Endothelial cell of umbilical vein (primary cell): ENCODE data around the gene MYT1. TPM values are rescaled to one million over a fixed set of nuclear protein-coding genes. Genes with fewer than 3 reads are reported as not detected.

ENCODE experiments used
- BruUV-seq: library from RNA; stranded (reverse); fragments of 400-500 nt; replicated peaks from 2 replicates; lab custom pipeline; 2021; lab: Mats Ljungman, UMichigan
- CTCF ChIA-PET: fragments of 300-600, 350-600 bp; sonication (Branson Sonifier 250); formaldehyde crosslinking; loops from one replicate; lab custom pipeline; 2021; ENCODE audit warnings: antibody characterized with exemption, inconsistent platforms; lab: Charles Lee
- POLR2A ChIA-PET: fragments of 300-600, 350-600 bp; sonication (Branson Sonifier 250); formaldehyde crosslinking; loops from one replicate; lab custom pipeline; 2021; ENCODE audit warnings: antibody characterized with exemption, inconsistent platforms; lab: Charles Lee
- DNase-seq: peaks from one replicate; pipeline ENCODE4 v3.0.0-alpha.2; 2011; ENCODE audit warnings: low read depth, low spot score
- FAIRE-seq: peaks from 2 replicates; lab custom pipeline; 2011; peaks lifted over from hg19 to GRCh38; lab: Jason Lieb, UNC
- H2AFZ ChIP-seq: 2 replicates; pipeline ENCODE4 v1.6.0; 2012; ENCODE audit warnings: low read depth, low read length, control low read depth, inconsistent platforms
- H3K27ac ChIP-seq: 2 replicates; pipeline ENCODE4 v1.5.1; 2011; ENCODE audit warnings: low read depth, mild to moderate bottlenecking, control low read depth, low read length, moderate library complexity; ENCODE audit not compliant: insufficient read depth
- H3K27me3 ChIP-seq, 2 experiments: 2 replicates each; pipeline versions ENCODE4 v1.6.0 to v1.6.1; 2011; ENCODE audit warnings: low read length in 2 of 2, mixed read lengths in 1 of 2; ENCODE audit not compliant: control insufficient read depth in 2 of 2, insufficient read depth in 2 of 2
- H3K36me3 ChIP-seq, 2 experiments: 2 replicates in 1 of 2; 3 replicates in 1 of 2; pipeline ENCODE4 v1.5.1; 2011; ENCODE audit warnings: low read length in 2 of 2, mild to moderate bottlenecking in 1 of 2, moderate library complexity in 1 of 2; ENCODE audit not compliant: control insufficient read depth in 2 of 2, insufficient read depth in 2 of 2; ENCODE audit errors: extremely low read depth in 1 of 2
- H3K4me1 ChIP-seq: 3 replicates; pipeline ENCODE4 v1.5.1; 2011; ENCODE audit warnings: mild to moderate bottlenecking, low read length; ENCODE audit not compliant: control insufficient read depth, insufficient read depth; ENCODE audit errors: extremely low read depth
- H3K4me2 ChIP-seq: 2 replicates; pipeline ENCODE4 v1.6.1; 2011; ENCODE audit warnings: low read length, control low read depth, mixed read lengths; ENCODE audit not compliant: insufficient read depth
- H3K4me3 ChIP-seq, 3 experiments: fragments of 200-600 bp in 1 of 3; sonication (generic), shearing (Covaris generic) in 1 of 3; replicated peaks in 1 of 3; 2 replicates each; pipeline ENCODE4 v1.5.1; 2011 to 2016; ENCODE audit warnings: control low read depth in 3 of 3, low read length in 3 of 3, mild to moderate bottlenecking in 2 of 3, inconsistent platforms in 1 of 3, low read depth in 1 of 3, moderate library complexity in 1 of 3; ENCODE audit not compliant: insufficient read depth in 1 of 3
- H3K79me2 ChIP-seq: 2 replicates; pipeline ENCODE4 v1.6.0; 2012; ENCODE audit warnings: low read length, inconsistent platforms; ENCODE audit not compliant: control insufficient read depth, insufficient read depth
- H3K9ac ChIP-seq: replicated peaks from 2 replicates; pipeline ENCODE3; 2011; ENCODE audit warnings: low read length, control low read depth; ENCODE audit not compliant: insufficient read depth; ENCODE audit errors: extremely low read depth
- H3K9me1 ChIP-seq: replicated peaks from 3 replicates; pipeline ENCODE4 v1.6.0; 2011; ENCODE audit warnings: mild to moderate bottlenecking, low read length; ENCODE audit not compliant: control insufficient read depth, insufficient read depth; ENCODE audit errors: extremely low read depth
- H3K9me3 ChIP-seq: replicated peaks from 2 replicates; pipeline ENCODE4 v1.5.1; 2012; ENCODE audit warnings: low read length, inconsistent platforms; ENCODE audit not compliant: control insufficient read depth, insufficient read depth
- H4K20me1 ChIP-seq: replicated peaks from 2 replicates; pipeline ENCODE3; 2011; ENCODE audit warnings: mild to moderate bottlenecking, low read length; ENCODE audit not compliant: control insufficient read depth, insufficient read depth; ENCODE audit errors: extremely low read depth
- CTCF ChIP-seq, 2 donors: IDR thresholded peaks; 1 replicate in 1 of 2; 2 replicates in 1 of 2; pipeline ENCODE4 v1.5.1; 2011; ENCODE audit warnings: low read length in 2 of 2, mild to moderate bottlenecking in 2 of 2, moderate library complexity in 2 of 2, control low read depth in 1 of 2, inconsistent platforms in 1 of 2, low read depth in 1 of 2; ENCODE audit not compliant: insufficient read depth in 1 of 2; ENCODE audit errors: extremely low read depth in 1 of 2
- EZH2 ChIP-seq: IDR thresholded peaks from 2 replicates; pipeline ENCODE4 v1.6.1; 2012; ENCODE audit warnings: borderline replicate concordance, low read depth, mild to moderate bottlenecking, moderate library complexity, low read length, inconsistent platforms; ENCODE audit not compliant: severe bottlenecking
- FOS ChIP-seq: IDR thresholded peaks from 2 replicates; pipeline ENCODE4 v1.6.1; 2011; ENCODE audit warnings: mild to moderate bottlenecking, low read length, moderate library complexity, borderline replicate concordance; ENCODE audit not compliant: insufficient read depth
- GATA2 ChIP-seq: IDR thresholded peaks from 2 replicates; pipeline ENCODE4 v1.7.0; 2011; ENCODE audit warnings: low read depth, mild to moderate bottlenecking, moderate library complexity, mixed read lengths, low read length; ENCODE audit not compliant: insufficient read length, insufficient read depth
- JUN ChIP-seq: IDR thresholded peaks from 2 replicates; pipeline ENCODE4 v1.6.1; 2011; ENCODE audit warnings: borderline replicate concordance, low read depth; ENCODE audit not compliant: insufficient read length, insufficient read depth
- MAX ChIP-seq: IDR thresholded peaks from 2 replicates; pipeline ENCODE4 v1.6.1; 2011; ENCODE audit not compliant: insufficient read depth, insufficient read length
- MYC ChIP-seq: IDR thresholded peaks from one replicate; pipeline ENCODE4 v1.6.1; 2011; ENCODE audit warnings: mild to moderate bottlenecking, low read depth, low read length
- POLR2A ChIP-seq: IDR thresholded peaks from 2 replicates; pipeline ENCODE4 v1.6.1; 2012; ENCODE audit warnings: low read depth, mild to moderate bottlenecking, control low read depth, low read length
- POLR2AphosphoS5 ChIP-seq: IDR thresholded peaks from 2 replicates; pipeline ENCODE4 v1.6.1; 2012; ENCODE audit warnings: low read depth, mild to moderate bottlenecking, control low read depth, low read length, moderate library complexity; ENCODE audit not compliant: insufficient read depth
- dilution Hi-C: fragments of 300-500 bp; cut with MboI; formaldehyde crosslinking; loops from one replicate; pipeline ENCODE4 v1.15.0; 2019; ENCODE audit warnings: low sequenced_read_pairs; ENCODE audit not compliant: extremely low pct_ligation_motif_present
- intact Hi-C: fragments of 100-400 bp; cut with micrococcal nuclease; formaldehyde crosslinking; loops from one replicate; pipeline ENCODE4 v1.10.0; 2022
- polyA plus RNA-seq, 4 experiments: library from polyadenylated mRNA; depleted of rRNA in 3 of 4; stranded (reverse) in 3 of 4; unstranded in 1 of 4; fragments of >200 nt; gene quantifications; 2 replicates each; pipeline versions ENCODE4 v1.2.1 to v1.2.3, GENCODE V29; 2011 to 2012; ENCODE audit warnings: missing spikeins in 1 of 4
- total RNA-seq: library from RNA; stranded (reverse); gene quantifications from 2 replicates; pipeline ENCODE4 v1.2.3, GENCODE V29; 2021

Gene MYT1
- total and polyA plus RNA-seq, 2 donors (not counting 3 experiments of a cell fraction or from before 2014, with no cell fraction given), result not detected

DNA sequence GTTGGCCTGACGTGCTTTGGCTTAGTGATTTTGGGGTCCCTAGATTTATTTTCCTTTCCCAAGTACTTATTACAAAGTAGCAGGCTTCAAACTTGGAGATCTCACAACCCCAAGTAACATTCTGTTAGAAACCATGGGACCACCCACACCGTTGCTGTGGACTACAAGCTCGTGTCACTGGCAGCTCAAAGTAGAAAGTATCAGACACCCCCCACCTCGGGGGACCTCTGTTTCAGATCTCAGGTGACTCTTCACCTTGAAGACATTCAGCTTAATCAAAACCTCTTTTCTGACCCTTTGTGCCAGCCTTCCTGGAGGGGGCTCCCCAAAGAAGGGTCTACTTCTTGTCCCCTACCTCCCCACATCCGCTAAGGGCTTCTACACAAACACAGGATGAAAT is 15.7 kb upstream of the MYT1 start:
- Histone ChIP-seq H3K79me2 (no peaks in the 10 kb centered on the region), H3K9me3 (peaks cover 2% of the 10 kb centered on the region), H3K9ac (no peak overlapping the region), H3K36me3 (no peaks in the 10 kb centered on the region), H3K27me3 (no peaks in the 10 kb centered on the region), H2AFZ (no peak overlapping the region), H4K20me1 (no peaks in the 10 kb centered on the region), H3K4me1 (no peaks in the 10 kb centered on the region), H3K4me3 (no peak overlapping the region), H3K9me1 (no peaks in the 10 kb centered on the region), H3K4me2 (no peak overlapping the region), H3K27ac (no peak overlapping the region)
- dilution Hi-C loops (no loop called here), intact Hi-C loops (no loop called here)
- TF ChIP-seq JUN (no peak), EZH2 (no peak), FOS (no peak), CTCF (IDR thresholded peaks at IDR 0.05; ENCODE audit: extremely low read depth in 1 of 2, insufficient read depth in 1 of 2, low read depth in 1 of 2, low read length in 2 of 2) (no peak), GATA2 (no peak), MYC (no peak), POLR2A (no peak), POLR2AphosphoS5 (no peak), MAX (no peak)
- DNase-seq, result no peak
- POLR2A ChIA-PET, result no interaction called here
- CTCF ChIA-PET, result no interaction called here
- no TSS peak for BruUV-seq
- no peak for FAIRE-seq
